HG03571 (cell line): ENCODE results near the gene RNF157.

ENCODE experiments used
- ATAC-seq: cut with Tn5 transposase; IDR thresholded peaks from one replicate; pipeline ENCODE4 v1.9.1; 2021; ENCODE audit not compliant: unreplicated experiment

Gene RNF157

DNA sequence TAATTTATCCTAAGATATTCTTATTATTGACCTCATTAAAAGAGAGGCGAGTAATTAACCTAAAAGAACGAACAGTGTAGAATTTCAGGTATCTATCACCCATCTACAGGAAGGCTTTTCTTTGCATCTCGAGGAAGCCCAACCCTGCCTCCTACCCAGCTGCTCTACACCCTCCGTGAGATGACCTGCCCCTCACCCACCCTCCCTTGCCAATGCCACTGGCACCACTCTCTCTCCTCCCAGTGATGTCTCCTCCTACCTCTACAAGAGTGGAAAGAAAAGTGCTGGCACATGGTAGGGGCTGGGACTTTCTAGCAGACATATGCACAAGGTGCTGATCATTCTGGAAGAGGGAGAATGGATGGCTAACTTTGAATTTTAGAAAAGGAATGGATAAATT, 76.4 kb downstream of the RNF157 start:
- ATAC-seq = no peak

DNA sequence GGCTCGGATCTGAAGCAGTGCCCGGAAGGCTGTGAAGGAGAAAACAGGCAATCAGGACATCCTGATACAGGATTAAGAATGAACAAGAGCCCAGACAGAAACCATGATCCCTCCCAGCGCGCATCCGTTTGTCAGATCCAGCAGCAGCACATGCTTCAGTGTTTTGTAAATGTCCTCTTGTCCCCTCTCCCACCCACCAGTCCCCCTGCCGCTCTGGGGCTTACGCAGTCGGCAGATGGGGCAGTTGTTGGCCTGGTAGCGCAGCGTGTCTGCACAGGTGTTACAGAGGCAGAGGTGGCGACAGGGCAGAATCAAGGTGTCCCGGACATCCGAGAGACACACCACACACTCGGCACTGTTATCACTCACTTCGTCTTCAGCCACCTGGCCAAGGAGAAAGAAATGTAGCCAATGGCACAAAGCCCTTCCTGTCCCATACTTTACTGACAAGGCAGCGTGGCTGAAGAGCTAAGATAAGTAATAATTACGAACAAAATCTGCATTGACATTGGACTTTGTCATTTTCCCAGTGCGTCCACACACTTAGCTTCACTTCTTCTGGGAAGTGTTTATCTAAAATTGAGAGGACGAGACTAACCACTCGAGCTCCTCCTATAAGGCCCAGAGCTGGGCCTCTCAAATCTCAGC, 78.5 kb downstream of the RNF157 start:
- no peak for ATAC-seq

DNA sequence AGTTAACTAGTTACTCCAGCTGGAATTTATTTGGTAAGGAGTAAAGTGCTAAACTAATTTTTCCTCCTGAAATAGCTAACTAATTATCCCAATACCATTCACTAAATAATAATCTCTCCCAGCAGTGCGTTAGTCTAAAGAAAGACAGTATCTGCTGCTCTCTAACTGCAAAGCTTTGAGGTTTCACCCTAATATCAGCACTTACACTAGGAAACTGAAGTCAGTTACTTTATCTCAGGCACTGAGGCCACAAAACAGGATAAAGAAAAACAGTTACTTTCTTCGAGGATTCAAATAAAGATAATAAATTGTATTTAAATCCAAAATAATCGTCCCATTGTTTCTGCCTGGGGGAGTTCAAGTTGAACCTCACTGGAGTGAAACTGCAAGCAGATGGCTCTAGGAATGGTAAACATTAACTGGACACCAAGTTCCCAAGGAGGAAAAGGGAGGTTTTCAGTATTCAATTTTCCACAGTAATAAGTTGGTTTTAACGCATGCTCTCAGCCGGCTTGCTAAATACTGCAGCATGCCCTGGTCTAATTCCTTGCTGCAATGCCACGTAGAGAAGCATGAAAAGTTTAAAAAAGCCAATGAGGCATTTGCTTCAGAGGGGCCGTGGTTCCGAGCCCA, 79.3 kb downstream of the RNF157 start:
- ATAC-seq = no peak

DNA sequence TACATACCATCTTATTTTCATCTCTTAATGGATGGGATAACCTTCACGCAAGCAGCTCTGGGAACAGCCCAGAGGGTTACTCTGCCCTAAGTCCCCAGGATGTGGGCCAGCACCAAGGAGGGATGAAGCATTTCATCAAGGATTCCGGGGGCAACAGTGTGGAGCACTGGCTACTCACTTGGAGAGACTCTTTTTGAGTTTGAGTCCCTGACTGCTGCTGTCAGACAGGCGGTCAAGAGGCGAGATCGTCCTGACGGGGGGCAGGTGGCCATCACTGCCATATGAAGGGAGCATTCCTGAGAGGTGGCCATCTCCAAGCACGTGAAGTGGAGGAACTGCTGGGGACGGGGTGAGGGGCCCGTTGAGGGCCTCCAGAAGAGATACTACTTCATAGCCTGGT, 81.1 kb downstream of the RNF157 start:
- ATAC-seq = no peak

DNA sequence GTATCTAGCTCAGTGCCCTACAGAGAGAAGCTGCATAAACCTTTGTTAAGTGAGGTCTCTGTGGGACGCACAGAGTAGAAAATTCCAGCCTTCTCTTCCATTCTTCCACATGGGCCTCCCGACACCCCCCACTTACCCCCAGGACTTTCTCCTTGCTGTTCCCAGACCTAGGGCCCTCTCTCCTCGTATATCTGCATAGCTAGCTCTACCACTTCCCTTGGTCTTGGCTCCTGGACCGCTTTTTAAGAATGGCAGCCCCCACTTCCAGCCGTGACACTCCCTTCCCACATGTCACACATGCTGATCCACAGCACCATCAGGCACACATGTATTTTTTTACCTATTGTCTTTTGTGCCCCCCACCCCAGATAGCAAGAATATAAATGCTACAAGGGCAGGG, 82.5 kb downstream of the RNF157 start:
- ATAC-seq = no peak

DNA sequence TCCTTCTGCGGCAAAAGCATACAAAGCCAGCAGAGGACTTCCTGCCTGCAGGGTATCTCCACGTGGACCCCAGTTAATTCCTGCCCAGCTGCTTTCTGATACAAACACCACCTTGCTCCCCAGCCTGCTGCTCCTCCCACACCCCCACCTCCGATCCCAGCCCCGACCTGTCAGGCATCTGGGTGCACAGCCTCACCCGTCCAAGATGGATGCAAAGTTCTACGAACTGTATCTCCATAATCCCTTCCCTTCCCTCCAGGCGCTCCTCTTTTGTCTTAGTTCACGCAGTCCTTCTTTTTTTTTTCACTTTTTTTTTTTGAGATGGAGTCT, 83.7 kb downstream of the RNF157 start:
- no peak for ATAC-seq

DNA sequence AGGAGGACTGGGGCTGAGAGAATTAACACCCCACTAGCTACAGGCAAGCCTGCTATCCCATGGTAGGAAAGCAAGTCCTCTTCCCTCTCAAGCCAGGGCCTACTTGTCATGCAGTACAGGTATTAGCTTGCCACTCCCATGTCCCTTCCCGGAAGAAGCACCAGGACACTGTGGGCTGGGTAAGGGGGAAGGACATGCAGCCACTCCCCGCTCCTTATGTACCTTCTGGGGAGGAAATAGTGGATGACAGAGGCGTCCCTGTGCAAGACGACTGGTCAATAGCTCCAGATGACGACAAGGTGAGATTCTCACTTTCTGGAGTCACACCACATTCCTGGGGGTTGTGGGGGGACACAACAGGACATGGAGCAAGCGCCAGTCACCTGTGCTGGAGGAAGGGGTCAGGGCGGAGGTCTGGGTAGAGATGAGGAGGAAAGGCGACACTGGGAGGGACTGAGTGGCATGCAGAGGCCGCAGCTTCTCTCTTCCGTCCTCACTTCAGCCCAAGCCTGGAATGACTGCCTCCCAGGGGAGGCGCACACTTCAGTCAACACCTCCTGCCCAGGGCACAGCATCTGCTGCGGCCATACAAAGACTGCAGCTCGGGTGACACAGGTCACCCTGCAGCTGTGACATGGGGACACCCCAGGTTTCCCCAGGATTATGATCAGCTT, 84.2 kb downstream of the RNF157 start:
- no peak for ATAC-seq

DNA sequence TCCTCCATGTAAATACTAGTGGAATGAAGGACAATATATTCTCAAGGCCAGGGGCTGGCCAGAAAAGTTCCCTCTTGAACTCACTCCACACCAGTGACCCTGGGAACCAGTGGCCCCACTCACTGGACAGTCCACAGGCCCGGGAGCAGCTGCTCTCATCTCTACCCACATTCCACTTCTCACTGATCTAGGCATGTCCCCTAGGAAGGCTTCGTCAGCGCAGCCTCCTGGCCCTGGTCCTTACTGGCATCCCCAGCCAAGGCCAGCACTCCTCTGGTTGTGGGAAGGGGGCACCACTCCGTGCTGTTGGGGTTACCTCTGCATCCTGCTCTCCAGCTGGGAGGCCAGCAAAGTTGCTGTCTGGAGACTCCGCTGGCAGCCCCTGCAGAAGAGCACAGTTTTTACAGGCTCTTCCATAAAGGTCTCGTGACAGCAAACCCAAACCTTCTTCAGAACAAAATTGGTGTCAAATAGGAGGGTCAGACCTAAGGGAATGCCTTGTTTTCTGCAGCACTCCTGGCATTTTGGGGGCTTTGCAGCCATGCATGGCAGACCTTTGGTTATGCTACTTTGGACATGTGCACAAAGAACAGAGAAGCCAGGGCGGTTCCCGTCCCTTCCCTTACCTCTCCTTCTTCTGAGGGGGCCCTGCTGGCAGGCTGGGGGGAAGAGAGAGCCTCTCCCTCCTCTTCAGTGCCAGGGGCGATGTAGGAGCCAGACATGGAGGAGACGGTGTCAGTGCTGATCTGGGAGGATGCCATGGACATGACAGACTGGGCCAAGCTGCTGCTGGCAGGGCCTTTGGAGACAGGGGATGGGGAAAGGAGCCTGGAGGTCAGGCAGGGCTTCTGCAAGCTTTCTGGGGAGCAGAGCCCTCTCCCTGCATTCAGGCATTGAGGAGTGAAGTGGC, 85.1 kb downstream of the RNF157 start:
- ATAC-seq = no peak

DNA sequence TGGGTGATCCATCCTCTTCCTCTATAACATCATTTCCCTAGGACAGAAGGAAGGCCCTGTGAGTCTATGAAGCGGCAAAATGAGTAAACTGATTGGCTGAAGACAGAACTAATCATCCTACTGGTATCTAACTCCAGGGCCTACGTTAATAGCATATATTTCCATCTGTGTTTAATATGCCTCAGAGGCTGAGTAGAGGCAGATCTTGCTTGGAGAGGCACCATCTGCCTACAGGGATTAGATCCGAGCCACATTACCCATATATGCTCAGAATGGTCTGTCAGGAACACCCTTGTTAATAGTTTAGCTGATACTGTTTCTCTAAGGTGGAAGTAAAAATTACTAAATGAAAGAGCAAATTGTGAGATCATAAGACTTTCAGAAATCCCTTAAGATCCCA, 86.0 kb downstream of the RNF157 start:
- ATAC-seq = no peak

DNA sequence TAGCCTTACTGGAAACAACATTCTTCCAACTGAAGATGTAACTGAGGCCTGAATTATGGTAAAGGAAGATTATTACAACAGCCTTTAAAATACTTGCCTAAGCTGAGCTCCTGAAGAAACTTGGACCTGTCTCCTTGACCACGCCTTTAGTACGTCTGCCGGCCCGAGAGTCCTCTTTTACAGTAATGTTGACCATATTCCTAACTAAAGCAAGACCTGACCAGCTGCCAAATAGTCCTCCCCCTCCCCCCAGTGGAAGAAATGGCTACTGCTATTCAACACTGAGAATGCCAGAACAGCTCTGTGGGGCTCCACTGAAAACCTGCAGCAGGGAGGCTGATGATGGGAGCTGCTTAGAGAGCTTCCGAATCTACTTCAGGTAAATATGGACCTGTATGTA, 86.7 kb downstream of the RNF157 start:
- no peak for ATAC-seq

DNA sequence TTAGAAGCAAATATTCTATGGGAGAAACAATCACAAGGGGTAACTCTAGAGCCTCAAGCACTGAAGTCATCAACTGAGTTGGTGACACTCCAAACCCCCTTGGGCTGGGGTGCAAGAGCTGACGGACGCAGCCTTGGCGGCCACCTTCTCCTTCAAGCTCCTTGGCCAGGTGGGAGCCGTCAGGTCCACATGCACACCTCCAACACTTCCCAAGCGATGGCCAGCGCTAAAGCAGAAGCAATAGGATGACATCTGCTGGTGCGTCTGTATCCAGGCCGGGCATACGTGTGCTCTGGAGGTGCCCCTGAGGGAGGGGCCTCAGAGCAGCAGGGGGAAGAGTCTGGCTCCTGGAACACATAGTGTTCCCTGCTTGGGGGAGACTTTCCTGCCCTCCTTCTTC, 87.1 kb downstream of the RNF157 start:
- ATAC-seq = no peak

DNA sequence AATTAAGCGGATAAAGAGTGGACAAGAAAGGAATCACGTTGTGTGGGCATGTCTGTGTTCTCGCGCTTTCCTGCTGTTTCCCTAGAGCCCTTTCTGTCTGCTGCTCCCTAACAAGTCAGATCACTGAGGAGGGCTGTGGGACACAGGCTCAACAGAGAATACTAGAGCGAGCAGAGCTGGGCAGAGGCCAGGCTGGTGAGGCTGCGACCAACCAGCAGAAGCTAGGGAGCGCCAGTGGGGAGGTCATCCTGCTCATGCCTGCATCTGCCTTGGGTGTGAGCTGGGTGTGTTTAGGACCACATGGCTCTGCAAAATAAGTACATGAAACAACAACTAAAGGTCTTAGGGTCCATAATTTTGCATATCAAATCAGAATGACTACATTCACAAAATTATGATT, 87.7 kb downstream of the RNF157 start:
- ATAC-seq = no peak

DNA sequence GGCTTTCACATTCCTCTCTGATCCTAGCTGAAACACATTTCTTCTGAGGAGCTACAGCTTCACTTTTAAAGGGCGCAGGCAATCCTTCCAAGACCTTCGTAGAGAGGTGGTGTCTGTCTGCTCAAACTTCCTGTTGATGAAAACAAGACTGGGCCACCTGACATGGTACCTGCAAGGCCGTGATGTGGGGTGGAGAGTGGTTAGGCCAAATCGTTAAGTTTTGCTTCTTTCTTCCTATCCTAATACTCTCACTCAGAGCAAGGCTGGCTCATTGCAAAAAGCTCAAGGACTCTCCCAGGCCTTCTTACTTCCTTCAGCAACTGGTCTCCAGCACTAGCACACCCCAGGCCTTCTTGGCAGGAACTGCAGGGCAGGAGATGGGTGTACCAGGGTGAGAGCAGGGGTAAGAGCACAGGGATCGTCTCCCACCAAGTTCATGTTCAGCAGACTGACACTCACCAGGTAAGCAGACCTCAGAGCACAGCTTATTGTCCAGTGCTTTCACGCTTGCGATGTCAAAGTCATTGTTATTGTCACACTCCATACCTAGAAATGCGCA, 88.3 kb downstream of the RNF157 start:
- no peak for ATAC-seq

DNA sequence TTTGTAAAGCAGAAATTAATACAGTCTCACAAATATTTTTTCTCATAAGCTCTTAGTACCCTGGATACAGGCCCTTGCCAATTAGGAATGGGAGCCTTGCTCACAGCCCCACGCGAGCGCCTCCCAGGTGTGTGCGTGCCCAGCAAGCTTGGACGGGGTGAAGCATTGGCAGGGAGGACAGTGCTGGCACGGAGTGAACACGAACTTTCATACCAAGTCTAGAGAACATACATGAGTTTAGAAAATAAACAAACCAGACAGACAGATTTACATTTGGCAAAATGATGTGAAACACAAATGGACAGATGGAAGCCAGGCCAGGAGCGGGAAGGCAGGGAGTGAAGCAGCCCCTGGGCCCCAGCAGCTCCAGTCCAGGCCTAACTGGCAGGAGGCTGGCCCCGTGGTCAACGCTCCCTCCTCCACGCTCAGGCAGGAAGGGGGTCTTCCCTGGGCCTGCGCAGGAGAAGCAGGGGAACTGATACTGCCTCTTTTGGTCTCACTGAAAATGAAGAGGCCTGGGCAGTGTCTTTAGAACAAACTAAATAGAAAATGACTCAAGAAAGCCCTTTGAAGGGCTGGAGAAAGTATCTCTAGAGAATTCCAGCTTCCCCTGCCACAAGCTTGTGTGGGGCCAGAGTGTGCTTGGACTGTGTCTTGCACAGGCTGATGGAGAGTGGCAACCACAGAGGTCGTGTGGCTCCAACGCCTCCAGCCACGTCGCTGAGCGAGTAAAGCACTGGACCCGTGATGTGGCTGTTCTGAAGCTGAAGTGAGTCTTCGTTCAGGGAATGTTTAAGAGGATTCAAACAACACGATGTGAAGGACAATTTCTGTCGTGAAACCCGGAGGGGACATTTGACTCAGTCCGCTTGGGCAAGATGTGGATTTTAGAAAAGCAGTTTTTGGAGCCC, 89.3 kb downstream of the RNF157 start:
- ATAC-seq = no peak

DNA sequence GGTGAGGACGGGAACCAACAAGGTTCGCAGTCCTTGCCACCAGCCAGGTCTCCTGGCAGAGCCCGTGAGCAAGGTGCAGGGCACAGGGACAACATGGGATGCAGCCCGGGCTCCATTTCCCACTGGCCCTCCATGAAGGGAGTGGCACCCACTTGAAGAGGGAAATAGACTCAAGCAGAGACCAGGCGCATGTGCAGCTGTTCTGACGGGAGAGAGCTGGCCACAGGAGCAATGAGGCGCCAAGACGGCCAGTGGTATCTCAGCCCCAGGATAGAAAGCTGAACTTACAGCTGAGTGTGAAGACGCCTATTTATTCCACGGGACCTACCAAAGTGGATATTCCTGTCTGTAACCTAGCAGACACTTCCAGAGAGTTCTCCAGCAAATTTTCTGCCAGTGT, 91.1 kb downstream of the RNF157 start:
- ATAC-seq = no peak

DNA sequence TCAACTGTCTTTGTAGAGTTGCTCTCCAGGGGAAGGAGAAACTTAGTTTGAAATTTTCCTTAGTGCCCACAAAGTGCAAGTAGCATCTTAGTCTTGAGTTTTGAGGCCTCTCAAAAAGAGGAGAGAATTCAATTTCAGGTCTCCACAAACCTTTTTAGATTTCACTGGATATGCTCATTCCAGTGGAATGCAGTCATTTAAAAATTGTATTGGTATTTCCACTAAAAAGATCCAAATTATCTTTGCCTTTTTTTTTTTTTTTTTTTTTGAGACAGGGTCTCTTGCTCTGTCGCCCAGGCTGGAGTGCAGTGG, 92.3 kb downstream of the RNF157 start:
- ATAC-seq = no peak

DNA sequence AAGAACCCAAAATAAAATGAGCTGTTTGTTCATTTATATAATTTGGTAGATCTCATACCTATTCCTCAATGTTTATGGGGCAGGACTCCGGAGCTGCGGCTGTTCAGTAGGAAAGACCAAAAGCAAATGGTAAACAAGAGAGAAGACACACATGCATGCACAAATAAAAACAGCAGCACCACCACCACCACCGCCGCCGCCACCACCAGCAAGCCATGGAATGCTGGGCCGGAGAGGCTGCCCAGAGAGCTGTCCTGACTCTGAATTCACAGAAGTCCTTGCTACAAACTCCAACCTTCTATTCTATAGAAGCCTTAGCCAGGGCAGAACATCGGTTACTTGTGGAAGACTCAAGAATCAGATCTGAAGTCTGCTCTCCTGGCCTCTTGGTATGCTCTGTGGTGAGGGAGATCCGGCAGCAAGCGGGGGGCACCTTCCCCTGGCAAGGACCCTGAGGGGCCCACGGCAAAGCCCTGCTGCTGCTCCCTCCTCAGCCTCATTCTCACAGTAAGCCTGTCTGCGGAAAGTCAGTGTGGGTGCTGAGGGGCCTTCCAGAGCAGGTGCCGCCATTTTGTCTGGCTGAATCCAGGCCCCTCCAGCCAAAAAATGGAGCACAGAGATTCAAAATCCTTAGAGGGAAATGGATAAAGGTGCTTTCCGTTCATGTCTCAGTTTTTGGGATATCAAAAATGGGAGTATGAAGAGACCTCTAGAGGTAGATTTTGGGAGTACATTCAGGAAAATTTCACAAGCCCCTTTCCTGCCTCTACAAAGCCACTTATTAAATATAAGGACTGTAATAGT, 92.9 kb downstream of the RNF157 start:
- ATAC-seq = no peak

DNA sequence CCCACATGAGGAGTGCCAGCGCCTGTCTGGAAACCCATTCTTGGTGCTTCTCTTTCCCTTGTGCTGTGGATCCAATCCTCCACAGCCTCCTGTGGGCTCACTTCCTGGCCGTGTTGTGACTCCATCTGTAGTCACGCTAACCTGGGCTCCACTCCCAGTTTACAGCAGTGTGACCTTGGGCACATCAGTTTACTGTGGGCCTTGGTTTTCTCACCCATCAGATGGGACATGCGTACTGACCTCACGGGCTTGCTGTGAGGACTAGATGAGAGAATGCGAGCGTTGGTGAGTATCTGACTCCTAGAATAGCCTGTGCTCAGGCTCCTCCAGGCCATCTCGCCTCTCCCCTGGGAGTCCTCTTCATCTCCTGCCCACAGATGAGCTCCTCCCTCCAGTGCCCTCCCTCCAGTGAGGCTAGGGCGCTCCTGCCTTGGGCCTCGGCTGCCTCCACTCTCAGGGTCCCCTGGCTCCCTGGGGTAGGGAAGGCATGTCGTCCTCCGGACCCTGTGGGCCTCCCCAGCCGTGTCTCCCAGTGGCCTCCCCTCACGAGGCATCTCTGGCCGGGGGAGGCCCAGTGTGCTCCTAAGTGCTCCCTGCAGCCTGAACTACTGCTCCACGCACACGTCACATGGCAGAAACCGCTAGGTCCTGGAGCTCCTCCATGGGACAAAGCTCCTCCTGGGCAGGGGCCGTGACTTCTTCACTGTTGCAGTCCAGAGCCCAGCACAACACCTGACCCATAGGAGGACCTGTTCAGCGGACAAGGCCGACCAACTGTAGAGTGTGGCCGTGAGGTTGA, 94.0 kb downstream of the RNF157 start:
- ATAC-seq = no peak
